Esophagus squamous epithelium (tissue), 5 donors: Measurements from ENCODE around the gene FOXP4. TPM values are rescaled to one million over a fixed set of nuclear protein-coding genes. Genes with fewer than 3 reads are reported as not detected.

Experiments used
- DNase-seq: peaks from one replicate; lab custom pipeline; 2025; lab: John Stamatoyannopoulos, UW
- H3K27ac ChIP-seq, 4 donors: fragments of 200-600 bp; sonication (generic); one replicate each; pipeline ENCODE4 v1.5.1; 2016 to 2019; ENCODE audit warnings: mild to moderate bottlenecking in 1 of 4
- H3K27me3 ChIP-seq, 4 donors: fragments of 200-600 bp; sonication (generic); 1 replicate in 3 of 4; 2 replicates in 1 of 4; pipeline versions ENCODE4 v1.5.1 to v1.6.0; 2017 to 2021; ENCODE audit warnings: antibody characterized with exemption in 1 of 4
- H3K36me3 ChIP-seq, 3 donors: fragments of 200-600 bp; sonication (generic); one replicate each; pipeline ENCODE4 v1.5.1; 2016 to 2019
- H3K4me1 ChIP-seq, 3 donors: fragments of 200-600 bp; sonication (generic); one replicate each; pipeline ENCODE4 v1.5.1; 2017 to 2019
- H3K4me3 ChIP-seq, 4 donors: fragments of 200-600 bp; sonication (generic); 1 replicate in 3 of 4; 2 replicates in 1 of 4; pipeline ENCODE4 v1.5.1; 2016 to 2019; ENCODE audit warnings: mild to moderate bottlenecking in 2 of 4, moderate library complexity in 1 of 4
- H3K9me3 ChIP-seq, 3 donors: fragments of 200-600 bp; sonication (generic); one replicate each; pipeline ENCODE4 v1.5.1; 2016 to 2019
- POLR2A ChIP-seq, 4 donors: fragments of 450-650 bp; IDR thresholded peaks; one replicate each; pipeline ENCODE4 v1.6.1; 2017; ENCODE audit warnings: antibody characterized with exemption in 4 of 4, mild to moderate bottlenecking in 4 of 4, moderate library complexity in 3 of 4
- WGBS, 2 donors: methylation state at CpG; one replicate each; pipeline ENCODE4 v1.1.5; 2018; 5-methylcytosine and 5-hydroxymethylcytosine counted together
- intact Hi-C: fragments of 100-400 bp; cut with DNase I; formaldehyde crosslinking; loops from one replicate; pipeline ENCODE4 v1.15.0; 2022
- total RNA-seq, 4 donors: library from RNA; depleted of rRNA; stranded (reverse); fragments of >200 nt; gene quantifications; one replicate each; pipeline ENCODE4 v1.1.0, GENCODE V29; 2016
- TF ChIP-seq, protein P1 (sequence below), 6 experiments: fragments of 450-650 bp in 4 of 6; fragments of 200-600 bp in 2 of 6; sonication (generic) in 2 of 6; IDR thresholded peaks; one replicate each; pipeline ENCODE4 v1.5.1; 2016 to 2019; ENCODE audit warnings: antibody characterized with exemption in 6 of 6, mild to moderate bottlenecking in 4 of 6, moderate library complexity in 4 of 6
- donor health status: DM: yes; HTN: yes; CAD: no.

FOXP4 gene
- total RNA-seq, 4 donors from 2014 or later: 2.2 to 10.3 (median 6.8) TPM

DNA sequence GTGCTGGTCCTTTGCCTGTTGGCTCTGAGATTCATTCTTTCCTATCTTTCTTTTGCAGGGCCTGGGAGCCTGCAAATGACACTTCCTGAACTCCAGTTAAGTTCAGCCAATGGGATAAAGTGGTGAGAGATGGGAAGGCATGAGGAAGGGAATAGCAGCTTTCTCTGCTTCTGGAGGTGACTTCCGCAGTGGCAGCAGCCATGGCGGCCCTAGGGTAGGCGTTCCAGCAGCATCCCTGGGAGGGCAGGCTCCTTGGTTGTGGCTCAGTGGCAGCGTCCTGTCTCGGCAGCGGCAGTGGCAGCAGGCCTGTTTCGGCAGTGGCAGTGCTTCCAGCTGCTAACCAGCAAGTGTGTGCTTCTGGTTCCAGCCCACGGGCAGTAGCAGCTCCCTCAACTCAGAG is 84.8 kb downstream of the FOXP4 start:
- intact Hi-C loops: no loop called here
- no peak for DNase-seq
- WGBS, 2 donors: 92 to 96% methylated on average over 4 to 6 of the region's 8 CpGs

GRCh38 chr6:41633056-41633634 is 87.0 kb downstream of the FOXP4 start:
- Histone ChIP-seq H3K4me1 (peaks cover 7 to 43% (median 11%) of the 10 kb centered on the region in 3 donors), H3K4me3 (no peak overlapping the region), H3K9me3 (no peaks in the 10 kb centered on the region), H3K27me3 (peaks cover 0 to 17% (median 0%) of the 10 kb centered on the region in 4 donors), H3K36me3 (no peaks in the 10 kb centered on the region), H3K27ac (no peak overlapping the region)
- intact Hi-C loops: no loop called here
- DNase-seq: no peak
- TF ChIP-seq, protein P1, sequence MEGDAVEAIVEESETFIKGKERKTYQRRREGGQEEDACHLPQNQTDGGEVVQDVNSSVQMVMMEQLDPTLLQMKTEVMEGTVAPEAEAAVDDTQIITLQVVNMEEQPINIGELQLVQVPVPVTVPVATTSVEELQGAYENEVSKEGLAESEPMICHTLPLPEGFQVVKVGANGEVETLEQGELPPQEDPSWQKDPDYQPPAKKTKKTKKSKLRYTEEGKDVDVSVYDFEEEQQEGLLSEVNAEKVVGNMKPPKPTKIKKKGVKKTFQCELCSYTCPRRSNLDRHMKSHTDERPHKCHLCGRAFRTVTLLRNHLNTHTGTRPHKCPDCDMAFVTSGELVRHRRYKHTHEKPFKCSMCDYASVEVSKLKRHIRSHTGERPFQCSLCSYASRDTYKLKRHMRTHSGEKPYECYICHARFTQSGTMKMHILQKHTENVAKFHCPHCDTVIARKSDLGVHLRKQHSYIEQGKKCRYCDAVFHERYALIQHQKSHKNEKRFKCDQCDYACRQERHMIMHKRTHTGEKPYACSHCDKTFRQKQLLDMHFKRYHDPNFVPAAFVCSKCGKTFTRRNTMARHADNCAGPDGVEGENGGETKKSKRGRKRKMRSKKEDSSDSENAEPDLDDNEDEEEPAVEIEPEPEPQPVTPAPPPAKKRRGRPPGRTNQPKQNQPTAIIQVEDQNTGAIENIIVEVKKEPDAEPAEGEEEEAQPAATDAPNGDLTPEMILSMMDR (IDR thresholded peaks at IDR 0.05): no peak
- no peak for TF ChIP-seq POLR2A (IDR thresholded peaks at IDR 0.05)
- 70 to 73% methylated on average over 2 of the region's 2 CpGs for WGBS, 2 donors

More for the DNA sequence above, 84.8 kb downstream of the FOXP4 start:
- Histone ChIP-seq H3K9me3 (no peaks in the 10 kb centered on the region), H3K27me3 (no peaks in the 10 kb centered on the region), H3K36me3 (no peaks in the 10 kb centered on the region), H3K27ac (no peak overlapping the region), H3K4me3 (no peak overlapping the region), H3K4me1 (peaks cover 7 to 43% (median 15%) of the 10 kb centered on the region in 3 donors)
- no peak for TF ChIP-seq POLR2A (IDR thresholded peaks at IDR 0.05)
- TF ChIP-seq, protein P1 (IDR thresholded peaks at IDR 0.05): no peak

- TF ChIP-seq, protein P1 (IDR thresholded peaks at IDR 0.05): no peak
- no peak for TF ChIP-seq POLR2A (IDR thresholded peaks at IDR 0.05)
- 40 to 77% methylated on average over 2 of the region's 4 CpGs for WGBS, 2 donors
- Histone ChIP-seq H3K27me3 (peaks cover 0 to 31% (median 0%) of the 10 kb centered on the region in 4 donors), H3K9me3 (no peaks in the 10 kb centered on the region), H3K4me1 (peaks cover 16 to 58% (median 18%) of the 10 kb centered on the region in 3 donors), H3K27ac (no peak overlapping the region), H3K4me3 (no peak overlapping the region), H3K36me3 (peaks cover 0 to under 1% (median 0%) of the 10 kb centered on the region in 3 donors)
- intact Hi-C loops: no loop called here
- no peak for DNase-seq
These were observed 88.5 kb downstream of the FOXP4 start for GRCh38 chr6:41634657-41635056.

- no peak overlapping the region for H3K27ac ChIP-seq
- intact Hi-C loops: no loop called here
- no peaks in the 10 kb centered on the region for H3K9me3 ChIP-seq
- H3K27me3 ChIP-seq: peaks cover 0 to 34% (median 0%) of the 10 kb centered on the region in 4 donors
- DNase-seq: no peak
- H3K4me1 ChIP-seq: peaks cover 16 to 56% (median 18%) of the 10 kb centered on the region in 3 donors
- WGBS, 2 donors: 69% methylated on average over 6 of the region's 6 CpGs
- TF ChIP-seq, protein P1 (IDR thresholded peaks at IDR 0.05): no peak
- no peak for TF ChIP-seq POLR2A (IDR thresholded peaks at IDR 0.05)
- peaks cover 0 to 8% (median 0%) of the 10 kb centered on the region in 3 donors for H3K36me3 ChIP-seq
- H3K4me3 ChIP-seq: no peak overlapping the region
These were observed 89.2 kb downstream of the FOXP4 start for GRCh38 chr6:41635365-41635764.

DNA sequence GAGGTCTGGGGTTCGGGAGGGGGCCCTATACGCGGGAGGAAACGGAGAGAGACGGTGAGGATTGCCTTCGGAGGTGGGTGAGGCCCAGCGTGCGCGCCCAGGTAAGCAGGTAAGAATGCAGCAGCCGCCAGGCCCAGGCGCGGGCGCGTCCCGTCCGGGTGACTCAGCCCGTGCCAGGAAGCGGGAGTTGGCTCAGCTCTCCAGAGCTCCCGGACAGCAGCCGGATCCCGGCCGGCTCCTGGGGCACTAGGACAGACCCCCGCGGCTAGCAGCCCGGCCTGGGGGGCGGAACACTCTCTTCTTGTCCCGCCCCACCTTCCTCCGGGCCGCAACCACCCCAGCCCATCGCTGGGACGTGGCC is 90.6 kb downstream of the FOXP4 start:
- peak overlapping the region; percentile 54 to 77 (median 65) for H3K4me3 ChIP-seq
- TF ChIP-seq, protein P1 (IDR thresholded peaks at IDR 0.05): no peak
- peak in 2 of 4 donors; percentile 49 to 69 for TF ChIP-seq POLR2A (IDR thresholded peaks at IDR 0.05)
- intact Hi-C loops: no loop called here
- peaks cover 0 to 9% (median 0%) of the 10 kb centered on the region in 3 donors for H3K36me3 ChIP-seq
- DNase-seq: no peak
- peaks cover 16 to 56% (median 18%) of the 10 kb centered on the region in 3 donors for H3K4me1 ChIP-seq
- H3K9me3 ChIP-seq: no peaks in the 10 kb centered on the region
- WGBS, 2 donors: 34 to 50% methylated on average over 11 to 13 of the region's 31 CpGs
- peak overlapping the region; percentile 78 to 92 (median 84) for H3K27ac ChIP-seq
- H3K27me3 ChIP-seq: peaks cover 0 to 34% (median 0%) of the 10 kb centered on the region in 4 donors
